DND-41 (cell line): ENCODE measurements around the gene PMAIP1.

Experiments
- EZH2 ChIP-seq: IDR thresholded peaks from 3 replicates; pipeline ENCODE4 v1.6.1; 2012; ENCODE audit warnings: borderline replicate concordance, low read depth, mild to moderate bottlenecking, moderate library complexity, low read length, inconsistent platforms; ENCODE audit not compliant: severe bottlenecking
- TF ChIP-seq, protein P1 (sequence below): IDR thresholded peaks from 2 replicates; pipeline ENCODE4 v1.5.1; 2012; ENCODE audit warnings: borderline replicate concordance, low read length, moderate library complexity, mild to moderate bottlenecking; ENCODE audit not compliant: poor library complexity, severe bottlenecking; ENCODE audit errors: extremely low read depth

DNA sequence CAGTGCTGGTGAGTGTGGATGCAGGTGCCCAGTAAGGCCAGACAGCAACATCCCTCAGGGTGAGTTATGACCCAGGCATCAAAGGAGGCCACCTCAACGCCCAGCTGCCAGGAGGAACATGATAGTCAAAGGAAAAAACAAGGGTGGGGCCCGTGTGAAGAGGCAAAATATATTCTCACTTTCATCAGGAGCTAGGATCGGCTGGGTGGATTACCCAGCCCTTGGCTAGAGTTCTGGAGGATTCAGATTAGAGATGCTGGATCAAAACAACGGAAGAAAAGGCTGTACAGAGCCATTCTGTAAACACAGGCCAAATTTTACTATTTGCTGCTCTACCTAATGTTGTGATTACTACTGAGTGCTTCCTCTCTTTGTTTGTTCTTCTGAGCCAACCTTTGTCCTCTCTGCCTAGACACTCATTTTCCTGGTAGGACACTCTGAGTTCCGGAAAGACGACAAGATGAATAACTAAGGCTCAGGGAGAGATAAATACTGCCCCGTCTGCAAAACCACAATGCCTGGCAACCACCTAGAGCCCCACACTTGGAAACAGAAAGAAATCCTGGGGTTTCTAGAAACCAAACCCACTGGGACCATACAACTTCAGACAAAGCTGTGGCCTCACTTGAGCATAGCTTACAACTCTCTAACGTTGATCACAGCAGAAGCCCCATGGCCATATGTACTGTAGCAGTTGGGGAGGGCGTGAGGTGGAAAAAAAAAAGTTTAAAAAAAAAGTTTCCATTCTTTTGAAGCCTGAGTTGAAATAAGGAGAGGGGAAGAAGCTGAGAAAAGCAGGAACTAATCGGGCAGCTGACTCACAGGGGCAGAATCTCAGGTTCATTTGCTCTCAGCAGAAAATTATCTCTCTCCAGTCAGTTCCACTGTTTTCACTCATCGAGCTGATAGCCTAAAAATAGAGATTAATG lies 17.8 kb upstream of the PMAIP1 start:
- TF ChIP-seq, protein P1, sequence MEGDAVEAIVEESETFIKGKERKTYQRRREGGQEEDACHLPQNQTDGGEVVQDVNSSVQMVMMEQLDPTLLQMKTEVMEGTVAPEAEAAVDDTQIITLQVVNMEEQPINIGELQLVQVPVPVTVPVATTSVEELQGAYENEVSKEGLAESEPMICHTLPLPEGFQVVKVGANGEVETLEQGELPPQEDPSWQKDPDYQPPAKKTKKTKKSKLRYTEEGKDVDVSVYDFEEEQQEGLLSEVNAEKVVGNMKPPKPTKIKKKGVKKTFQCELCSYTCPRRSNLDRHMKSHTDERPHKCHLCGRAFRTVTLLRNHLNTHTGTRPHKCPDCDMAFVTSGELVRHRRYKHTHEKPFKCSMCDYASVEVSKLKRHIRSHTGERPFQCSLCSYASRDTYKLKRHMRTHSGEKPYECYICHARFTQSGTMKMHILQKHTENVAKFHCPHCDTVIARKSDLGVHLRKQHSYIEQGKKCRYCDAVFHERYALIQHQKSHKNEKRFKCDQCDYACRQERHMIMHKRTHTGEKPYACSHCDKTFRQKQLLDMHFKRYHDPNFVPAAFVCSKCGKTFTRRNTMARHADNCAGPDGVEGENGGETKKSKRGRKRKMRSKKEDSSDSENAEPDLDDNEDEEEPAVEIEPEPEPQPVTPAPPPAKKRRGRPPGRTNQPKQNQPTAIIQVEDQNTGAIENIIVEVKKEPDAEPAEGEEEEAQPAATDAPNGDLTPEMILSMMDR, result no peak
- TF ChIP-seq EZH2, result no peak
